ENCODE results near the gene CTBP1. TPM values are rescaled to one million over a fixed set of nuclear protein-coding genes. Genes with fewer than 3 reads are reported as not detected.
"Not testable (repeated sequence)": the region's sequence is repeated elsewhere in the genome, so short reads cannot be mapped to it uniquely, and the experiment has no call there.

CTBP1 gene
- total and polyA plus RNA-seq, 2 experiments from 2014 or later: 74.0 to 192 TPM

- TF ChIP-seq ZNF462 (CRISPR knock-in tag; IDR thresholded peaks at IDR 0.05): no peak
- TF ChIP-seq ZNF331 (CRISPR knock-in tag; IDR thresholded peaks at IDR 0.05; ENCODE audit: low read depth): no peak
- no peak for TF ChIP-seq NANOG (IDR thresholded peaks at IDR 0.05; ENCODE audit: borderline replicate concordance)
- TF ChIP-seq ETS1 (IDR thresholded peaks at IDR 0.05): no peak
- no peak for TF ChIP-seq ZNF114 (CRISPR knock-in tag; IDR thresholded peaks at IDR 0.05)
These were observed 10.8 kb downstream of the CTBP1 start (continued) for GRCh38 chr4:1237981-1238675.

- H3K27me3 ChIP-seq (ENCODE audit: insufficient read depth); DNase-seq (ENCODE audit: low spot score); H2AFZ ChIP-seq; H3K4me1 Mint-ChIP-seq; H3F3A ChIP-seq (replicated peaks; ENCODE audit: low read depth); H3K27ac ChIP-seq (ENCODE audit: low read depth); H3K27ac Mint-ChIP-seq; H4K20me1 ChIP-seq (replicated peaks; ENCODE audit: insufficient read depth); H3K4me1 ChIP-seq (ENCODE audit: insufficient read depth); H3K27me3 Mint-ChIP-seq (ENCODE audit: insufficient read depth, low read depth, poor library complexity); H3K4me3 Mint-ChIP-seq; H3K4me2 ChIP-seq; H3K9me2 ChIP-seq (ENCODE audit: insufficient read depth); H3K4me3 ChIP-seq; ATAC-seq; H3K36me3 ChIP-seq (ENCODE audit: insufficient read depth); H3K9me3 Mint-ChIP-seq: not testable (repeated sequence)
- peaks cover 56% of the 10 kb centered on the region for H3K36me3 Mint-ChIP-seq (ENCODE audit: low read depth)
- H3K79me2 ChIP-seq (replicated peaks; ENCODE audit: insufficient read depth): peaks cover 20% of the 10 kb centered on the region
These were observed 11.7 kb downstream of the CTBP1 start for GRCh38 chr4:1237261-1237660.

- not testable (repeated sequence) for H2AFZ ChIP-seq; H3K4me3 Mint-ChIP-seq; H3K9me2 ChIP-seq (ENCODE audit: insufficient read depth); H3K27ac Mint-ChIP-seq; H3K9me3 Mint-ChIP-seq; H3F3A ChIP-seq (replicated peaks; ENCODE audit: low read depth); H3K36me3 ChIP-seq (ENCODE audit: insufficient read depth); H3K4me1 Mint-ChIP-seq; H3K27me3 Mint-ChIP-seq (ENCODE audit: insufficient read depth, low read depth, poor library complexity); H3K27ac ChIP-seq (ENCODE audit: low read depth); DNase-seq (ENCODE audit: low spot score); H3K4me2 ChIP-seq; ATAC-seq; H3K27me3 ChIP-seq (ENCODE audit: insufficient read depth); H3K4me1 ChIP-seq (ENCODE audit: insufficient read depth); H3K4me3 ChIP-seq
- H3K36me3 Mint-ChIP-seq (ENCODE audit: low read depth): peaks cover 60% of the 10 kb centered on the region
- Histone ChIP-seq H4K20me1 (replicated peaks; ENCODE audit: insufficient read depth) (peaks cover 11% of the 10 kb centered on the region), H3K79me2 (replicated peaks; ENCODE audit: insufficient read depth) (peaks cover 19% of the 10 kb centered on the region)
These were observed 12.1 kb downstream of the CTBP1 start for GRCh38 chr4:1236836-1237235.

Measured in GM23338 (cell line).